ENCODE data around the gene KPRP.

- no peak for TF ChIP-seq CTCF (conservative IDR thresholded peaks at IDR 0.05; ENCODE audit: low read depth in 2 of 2)
- TF ChIP-seq ZNF331 (CRISPR knock-in tag; IDR thresholded peaks at IDR 0.05; ENCODE audit: low read depth) = no peak
- no peak for TF ChIP-seq REST (IDR thresholded peaks at IDR 0.05; ENCODE audit: unreplicated experiment)
- TF ChIP-seq JUNB (IDR thresholded peaks at IDR 0.05; ENCODE audit: unreplicated experiment) = no peak
- no peak for TF ChIP-seq NANOG (IDR thresholded peaks at IDR 0.05; ENCODE audit: borderline replicate concordance)
- no peak for TF ChIP-seq POLR2AphosphoS5 (IDR thresholded peaks at IDR 0.05; ENCODE audit: low read depth)
- TF ChIP-seq ETS1 (IDR thresholded peaks at IDR 0.05) = no peak
- no peak for TF ChIP-seq EZH2 (IDR thresholded peaks at IDR 0.05; ENCODE audit: low read depth, unreplicated experiment)
Observed at GRCh38 chr1:152757747-152758146, at the start of gene KPRP.

All from GM23338 (cell line).